GM12801 (cell line): ENCODE data around the gene CHST7.

ENCODE experiments used
- TF ChIP-seq, protein P1 (sequence below): IDR thresholded peaks from one replicate; pipeline ENCODE4 v1.5.1; 2011; ENCODE audit warnings: control low read depth; ENCODE audit not compliant: insufficient read length; ENCODE audit errors: extremely low read depth

Gene CHST7

DNA sequence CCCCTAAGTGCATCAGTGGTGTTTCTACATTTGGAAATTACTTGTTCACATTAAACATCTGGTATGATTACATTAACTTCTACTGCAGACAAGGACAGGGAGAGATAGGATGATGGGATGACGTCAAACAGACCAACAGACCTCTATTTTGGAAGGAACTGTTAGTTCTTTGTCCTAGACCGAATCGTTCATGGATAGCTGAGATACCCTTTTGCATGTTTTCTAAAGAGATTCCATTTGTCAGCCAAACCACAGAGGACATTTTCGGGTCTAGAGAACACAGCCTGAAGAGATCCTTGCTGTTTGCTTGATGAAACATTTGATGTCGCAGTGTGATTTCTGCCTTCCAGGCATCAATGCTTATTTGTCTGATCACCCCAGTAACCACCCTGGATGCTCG is 27.7 kb downstream of the CHST7 start:
- TF ChIP-seq, protein P1, sequence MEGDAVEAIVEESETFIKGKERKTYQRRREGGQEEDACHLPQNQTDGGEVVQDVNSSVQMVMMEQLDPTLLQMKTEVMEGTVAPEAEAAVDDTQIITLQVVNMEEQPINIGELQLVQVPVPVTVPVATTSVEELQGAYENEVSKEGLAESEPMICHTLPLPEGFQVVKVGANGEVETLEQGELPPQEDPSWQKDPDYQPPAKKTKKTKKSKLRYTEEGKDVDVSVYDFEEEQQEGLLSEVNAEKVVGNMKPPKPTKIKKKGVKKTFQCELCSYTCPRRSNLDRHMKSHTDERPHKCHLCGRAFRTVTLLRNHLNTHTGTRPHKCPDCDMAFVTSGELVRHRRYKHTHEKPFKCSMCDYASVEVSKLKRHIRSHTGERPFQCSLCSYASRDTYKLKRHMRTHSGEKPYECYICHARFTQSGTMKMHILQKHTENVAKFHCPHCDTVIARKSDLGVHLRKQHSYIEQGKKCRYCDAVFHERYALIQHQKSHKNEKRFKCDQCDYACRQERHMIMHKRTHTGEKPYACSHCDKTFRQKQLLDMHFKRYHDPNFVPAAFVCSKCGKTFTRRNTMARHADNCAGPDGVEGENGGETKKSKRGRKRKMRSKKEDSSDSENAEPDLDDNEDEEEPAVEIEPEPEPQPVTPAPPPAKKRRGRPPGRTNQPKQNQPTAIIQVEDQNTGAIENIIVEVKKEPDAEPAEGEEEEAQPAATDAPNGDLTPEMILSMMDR, result no peak

DNA sequence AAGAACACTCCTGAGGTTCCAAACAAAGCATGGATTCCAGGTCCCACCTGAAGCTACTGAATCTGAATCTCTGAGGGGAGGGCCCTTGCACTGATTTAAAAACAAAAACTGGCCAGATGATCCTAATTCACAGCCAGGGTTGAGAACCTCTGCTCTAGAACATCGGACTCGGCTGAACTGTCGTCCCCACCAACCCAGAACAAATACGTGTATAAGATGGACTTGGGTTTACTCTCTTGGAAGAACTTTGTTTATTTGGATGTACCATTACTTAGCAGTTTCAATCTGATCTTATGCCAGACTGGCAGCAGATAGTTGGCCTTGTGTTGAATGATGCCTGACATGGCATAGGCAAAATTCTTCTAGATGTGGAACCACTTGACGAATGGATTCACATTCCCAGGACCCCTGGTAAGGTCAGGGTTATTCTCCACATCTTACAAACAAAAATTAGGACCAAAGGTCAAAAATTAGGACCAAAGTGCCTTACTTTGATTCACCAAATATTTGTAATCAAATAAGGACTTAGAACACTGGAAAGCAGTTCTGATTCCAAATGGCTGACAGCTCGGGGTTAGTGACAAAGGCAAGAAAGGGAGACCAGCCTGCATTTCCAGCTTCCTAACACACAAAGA is 29.0 kb downstream of the CHST7 start:
- TF ChIP-seq, protein P1, result no peak

DNA sequence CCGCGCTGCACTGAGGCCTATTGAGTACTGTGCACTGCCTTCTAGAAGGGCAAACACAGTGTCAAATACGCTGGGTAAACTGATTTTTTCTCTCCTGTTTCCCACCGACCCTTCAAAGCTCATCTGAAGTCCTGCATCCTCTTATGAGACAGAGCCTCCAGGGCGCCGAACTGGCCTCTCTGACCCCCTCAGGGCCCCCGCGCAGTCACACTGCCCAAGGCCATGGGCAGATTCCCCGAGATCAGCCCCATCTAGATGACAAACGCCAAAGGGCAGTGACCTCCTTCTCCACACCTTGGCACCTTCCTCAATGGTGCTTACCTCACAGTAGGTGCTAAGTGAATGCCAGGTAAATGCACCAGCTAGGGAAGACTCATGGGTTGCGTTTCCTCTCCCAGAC is 34.4 kb downstream of the CHST7 start:
- TF ChIP-seq, protein P1, result no peak

DNA sequence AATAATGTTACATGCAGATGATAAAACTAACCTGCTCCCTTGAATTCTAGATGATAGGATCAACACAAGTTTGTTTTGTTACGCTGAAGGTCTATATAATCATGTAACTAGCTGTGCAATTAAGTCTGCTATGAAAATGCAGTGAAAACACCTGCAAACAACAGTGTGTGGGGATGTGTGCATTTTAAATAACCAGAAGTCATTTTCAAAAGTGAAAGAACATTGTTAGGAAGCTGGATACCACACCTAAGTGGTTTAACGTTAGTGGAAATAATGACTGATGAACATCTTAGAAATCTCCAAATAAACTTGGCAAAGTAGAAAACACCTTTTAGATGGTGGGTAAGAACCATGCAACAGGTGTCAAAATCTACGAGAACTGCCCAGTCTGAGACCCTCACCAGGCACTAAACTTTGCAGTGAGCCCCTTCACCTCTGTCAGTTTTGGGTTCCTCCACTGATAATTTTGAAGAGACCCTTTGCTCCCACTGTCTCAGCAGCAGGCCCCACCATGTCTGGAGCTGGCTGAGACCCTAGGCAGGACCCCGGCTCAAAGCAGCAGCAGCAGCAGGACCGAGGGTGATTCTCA is 36.6 kb downstream of the CHST7 start:
- TF ChIP-seq, protein P1, result no peak

DNA sequence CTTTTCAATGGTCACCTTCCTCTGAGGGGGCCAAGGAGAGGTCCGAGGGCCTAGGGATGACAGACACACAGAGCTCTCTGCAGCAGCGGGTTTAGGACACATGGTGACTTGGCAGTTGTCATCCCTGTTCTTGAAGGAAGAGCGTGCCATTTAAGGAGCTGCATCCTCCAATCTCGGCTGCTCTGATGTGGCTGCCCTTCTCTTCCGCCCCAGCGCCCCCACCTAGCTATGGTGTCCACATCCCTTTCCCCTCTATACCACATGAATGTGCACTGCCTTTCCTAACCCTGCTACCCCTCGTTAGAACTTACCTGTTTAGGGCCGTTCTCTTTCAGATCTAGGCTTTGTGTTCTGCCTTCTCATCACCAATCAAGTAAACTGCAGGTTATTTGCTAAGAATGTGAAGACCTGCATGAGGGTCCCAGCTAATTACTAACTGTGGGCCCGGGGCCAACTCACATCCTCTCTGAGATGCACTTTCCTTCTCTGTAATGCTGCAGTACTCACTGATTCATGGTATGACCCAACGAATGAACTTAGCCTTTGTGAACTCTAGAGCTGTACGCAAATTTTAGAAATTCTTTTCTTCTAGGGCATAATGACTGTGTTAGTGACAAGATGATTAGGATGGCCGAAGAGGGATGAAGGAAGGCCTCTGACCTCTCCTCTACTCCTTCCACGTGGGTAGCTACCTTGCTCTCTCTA is 38.2 kb downstream of the CHST7 start:
- TF ChIP-seq, protein P1, result no peak

DNA sequence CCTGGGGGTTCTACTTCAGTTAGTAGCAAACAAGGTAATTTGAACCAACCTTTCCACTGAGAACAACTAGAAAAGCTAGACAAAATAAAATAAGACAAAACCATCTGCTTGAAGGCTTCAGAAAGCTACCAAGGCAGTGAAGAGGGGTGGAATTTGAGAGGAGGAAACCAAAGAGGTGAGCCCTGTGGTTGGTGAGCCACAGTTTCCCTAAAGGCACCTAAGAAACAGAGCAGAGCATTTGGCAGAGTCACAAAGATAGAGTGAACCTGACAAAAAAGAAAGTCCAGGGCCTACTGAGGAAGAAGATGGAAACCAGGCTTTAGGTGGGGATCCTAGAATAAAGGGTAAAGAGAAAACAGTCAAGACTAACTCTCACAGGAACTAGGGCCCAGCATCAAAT is 44.3 kb downstream of the CHST7 start:
- TF ChIP-seq, protein P1, result no peak

DNA sequence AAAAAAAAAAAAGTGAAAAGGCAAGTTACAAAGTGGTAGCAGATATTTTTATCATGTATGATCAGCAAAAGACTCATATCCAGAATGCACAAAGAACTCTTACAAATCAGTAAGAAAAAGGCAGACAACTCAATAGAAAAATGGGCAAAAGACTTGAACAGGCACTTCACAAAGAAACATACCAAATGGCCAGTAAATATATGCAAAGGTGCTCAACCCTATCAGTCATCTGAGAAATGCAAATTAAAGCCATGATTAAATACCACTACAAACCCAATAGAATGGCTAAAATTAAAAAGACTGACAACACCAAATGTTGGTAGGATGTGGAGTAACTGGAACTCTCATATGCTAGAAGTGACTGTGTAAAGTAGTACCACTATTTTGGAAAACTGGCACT is 45.4 kb downstream of the CHST7 start:
- TF ChIP-seq, protein P1, result no peak
